NCI-H2107 treated with DMSO at 0.1 percent for 48 hours (cell line): ENCODE measurements around the gene PRKD1.
"Not testable (repeated sequence)": the region's sequence is repeated elsewhere in the genome, so short reads cannot be mapped to it uniquely, and the experiment has no call there.

Source experiments
- DNase-seq: peaks from one replicate; lab custom pipeline; 2025; ENCODE audit not compliant: unreplicated experiment; lab: John Stamatoyannopoulos, UW

PRKD1 gene

GRCh38 chr14:29840369-29840892 lies 87.2 kb downstream of the PRKD1 start:
- DNase-seq = not testable (repeated sequence)

- DNase-seq = not testable (repeated sequence)
Measured at GRCh38 chr14:29839691-29840090, 88.0 kb downstream of the PRKD1 start.

GRCh38 chr14:29838752-29839151 lies 88.9 kb downstream of the PRKD1 start:
- no peak for DNase-seq

GRCh38 chr14:29836395-29836794 lies 91.3 kb downstream of the PRKD1 start:
- DNase-seq = no peak

GRCh38 chr14:29832042-29832441 lies 95.6 kb downstream of the PRKD1 start:
- no peak for DNase-seq

GRCh38 chr14:29829851-29830250 lies 97.8 kb downstream of the PRKD1 start:
- no peak for DNase-seq

GRCh38 chr14:29823816-29824215 lies 103.8 kb downstream of the PRKD1 start:
- no peak for DNase-seq

- peak; percentile 58 for DNase-seq
Measured at GRCh38 chr14:29822430-29822709, 105.3 kb downstream of the PRKD1 start.

GRCh38 chr14:29821661-29822429 lies 105.8 kb downstream of the PRKD1 start:
- DNase-seq = peak; percentile 36

GRCh38 chr14:29821242-29821641 lies 106.4 kb downstream of the PRKD1 start:
- DNase-seq = no peak

- DNase-seq = no peak
Measured at GRCh38 chr14:29820785-29821184, 106.9 kb downstream of the PRKD1 start.

GRCh38 chr14:29817767-29818405 lies 109.8 kb downstream of the PRKD1 start:
- no peak for DNase-seq

- DNase-seq = no peak
Measured at GRCh38 chr14:29815016-29815674, 112.5 kb downstream of the PRKD1 start.

GRCh38 chr14:29814156-29815015 lies 113.3 kb downstream of the PRKD1 start:
- DNase-seq = peak; percentile 76

- DNase-seq = peak; percentile 97
Measured at GRCh38 chr14:29810682-29811081, 117.0 kb downstream of the PRKD1 start.

GRCh38 chr14:29810064-29810463 lies 117.6 kb downstream of the PRKD1 start:
- DNase-seq = peak; percentile 89

- DNase-seq = no peak
Measured at GRCh38 chr14:29806124-29806517, 121.5 kb downstream of the PRKD1 start.

- peak; percentile 92 for DNase-seq
Measured at GRCh38 chr14:29805415-29806123, 122.1 kb downstream of the PRKD1 start.

- peak; percentile 41 for DNase-seq
Measured at GRCh38 chr14:29804481-29805266, 123.0 kb downstream of the PRKD1 start.

- no peak for DNase-seq
Measured at GRCh38 chr14:29803045-29803444, 124.6 kb downstream of the PRKD1 start.
